ENCODE data around the gene ZW10. TPM values are rescaled to one million over a fixed set of nuclear protein-coding genes. Genes with fewer than 3 reads are reported as not detected.

ZW10 gene
- total and polyA plus RNA-seq, 2 donors (not counting 1 experiment from before 2014, with no cell fraction given): 4.8 to 11.9 TPM

DNA sequence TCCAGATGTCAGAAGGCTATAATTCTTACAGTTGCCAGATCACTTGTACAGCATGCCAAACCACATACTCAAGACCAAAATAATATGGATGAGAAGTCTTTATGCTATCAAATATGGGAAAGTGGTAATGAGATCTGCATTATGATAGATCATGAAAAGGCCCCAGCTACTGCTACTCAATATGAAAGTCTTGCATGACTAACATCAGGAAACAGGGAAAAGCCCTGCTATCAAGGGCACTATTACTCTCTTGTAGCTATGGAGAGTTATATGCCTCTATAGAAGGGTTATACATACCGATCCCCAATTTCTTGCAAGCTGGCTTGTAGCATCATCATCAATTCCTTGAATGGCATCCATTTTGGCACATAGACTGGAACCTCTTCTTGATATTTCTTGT is 37.2 kb downstream of the ZW10 start:
- Mint-ChIP-seq H3K4me1 (no peaks in the 10 kb centered on the region), H3K4me3 (no peak overlapping the region), H3K27me3 (no peaks in the 10 kb centered on the region), H3K9me3 (ENCODE audit: insufficient read depth) (no peaks in the 10 kb centered on the region), H3K27ac (no peak overlapping the region)
- CTCF ChIA-PET: no interaction called here
- DNase-seq: no peak
- ATAC-seq (ENCODE audit: low read depth): no peak
- intact Hi-C loops (cut with micrococcal nuclease): no loop called here
- Histone ChIP-seq H3K4me3 (ENCODE audit: control extremely low read depth in 1 of 5, extremely low read depth in 1 of 5, insufficient read depth in 1 of 5, low read depth in 2 of 5, low read length in 4 of 5) (no peak overlapping the region), H3K9me3 (ENCODE audit: control extremely low read depth in 1 of 3, control insufficient read depth in 2 of 3, insufficient read depth in 1 of 3, low read length in 2 of 3) (no peaks in the 10 kb centered on the region), H3K4me1 (ENCODE audit: control insufficient read depth in 2 of 2, insufficient read depth in 2 of 2, low read length in 2 of 2) (no peaks in the 10 kb centered on the region), H2AFZ (ENCODE audit: insufficient read depth, low read depth, low read length, poor library complexity, severe bottlenecking) (no peak overlapping the region), H3K36me3 (replicated peaks in 1 of 2; ENCODE audit: control extremely low read depth in 1 of 2, control insufficient read depth in 1 of 2, extremely low read depth in 1 of 2, insufficient read depth in 2 of 2, low read length in 1 of 2) (peaks cover 8 to 77% of the 10 kb centered on the region in 2 experiments), H3K27me3 (replicated peaks in 1 of 4; ENCODE audit: control extremely low read depth in 1 of 4, control insufficient read depth in 3 of 4, insufficient read depth in 4 of 4, low read length in 3 of 4) (no peaks in the 10 kb centered on the region), H3K9ac (ENCODE audit: low read length) (no peak overlapping the region), H3K4me2 (replicated peaks; ENCODE audit: low read depth, low read length, poor library complexity, severe bottlenecking) (no peak overlapping the region), H3K27ac (ENCODE audit: low read length in 2 of 2) (no peak overlapping the region), H3K79me2 (ENCODE audit: control insufficient read depth, insufficient read depth, low read length) (no peaks in the 10 kb centered on the region), H4K20me1 (ENCODE audit: control insufficient read depth, insufficient read depth, low read length, poor library complexity, severe bottlenecking) (no peaks in the 10 kb centered on the region)
- POLR2A ChIA-PET: no interaction called here
- no CpG with 5 or more reads among the region's 1 CpG for WGBS (ENCODE audit: insufficient coverage)
- TF ChIP-seq EZH2 (IDR thresholded peaks at IDR 0.05; ENCODE audit: borderline replicate concordance, insufficient read depth, low read depth, low read length, poor library complexity, severe bottlenecking): no peak
- TF ChIP-seq, protein P1, sequence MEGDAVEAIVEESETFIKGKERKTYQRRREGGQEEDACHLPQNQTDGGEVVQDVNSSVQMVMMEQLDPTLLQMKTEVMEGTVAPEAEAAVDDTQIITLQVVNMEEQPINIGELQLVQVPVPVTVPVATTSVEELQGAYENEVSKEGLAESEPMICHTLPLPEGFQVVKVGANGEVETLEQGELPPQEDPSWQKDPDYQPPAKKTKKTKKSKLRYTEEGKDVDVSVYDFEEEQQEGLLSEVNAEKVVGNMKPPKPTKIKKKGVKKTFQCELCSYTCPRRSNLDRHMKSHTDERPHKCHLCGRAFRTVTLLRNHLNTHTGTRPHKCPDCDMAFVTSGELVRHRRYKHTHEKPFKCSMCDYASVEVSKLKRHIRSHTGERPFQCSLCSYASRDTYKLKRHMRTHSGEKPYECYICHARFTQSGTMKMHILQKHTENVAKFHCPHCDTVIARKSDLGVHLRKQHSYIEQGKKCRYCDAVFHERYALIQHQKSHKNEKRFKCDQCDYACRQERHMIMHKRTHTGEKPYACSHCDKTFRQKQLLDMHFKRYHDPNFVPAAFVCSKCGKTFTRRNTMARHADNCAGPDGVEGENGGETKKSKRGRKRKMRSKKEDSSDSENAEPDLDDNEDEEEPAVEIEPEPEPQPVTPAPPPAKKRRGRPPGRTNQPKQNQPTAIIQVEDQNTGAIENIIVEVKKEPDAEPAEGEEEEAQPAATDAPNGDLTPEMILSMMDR (IDR thresholded peaks at IDR 0.05): no peak

DNA sequence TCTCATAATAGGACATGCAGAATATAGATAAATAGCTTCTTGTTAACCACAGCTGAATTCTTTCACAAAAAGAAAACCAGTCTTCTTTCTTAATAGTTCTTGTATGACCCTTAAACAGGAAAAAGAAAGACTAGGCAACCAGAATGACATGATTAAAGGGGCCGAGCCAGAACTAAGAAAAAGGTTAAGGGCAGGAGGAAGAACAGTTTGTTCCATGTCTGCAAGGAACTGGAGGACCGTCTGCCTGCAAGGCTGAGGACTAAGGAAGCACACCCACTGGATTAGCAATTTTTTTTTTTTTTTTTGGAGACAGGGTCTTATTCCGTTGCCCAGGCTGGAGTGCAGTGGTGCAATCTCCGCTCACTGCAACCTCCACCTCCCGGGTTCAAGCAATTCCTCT is 41.4 kb downstream of the ZW10 start:
- intact Hi-C loops (cut with micrococcal nuclease): no loop called here
- 94% methylated on average over 2 of the region's 5 CpGs for WGBS (ENCODE audit: insufficient coverage)
- ChIA-PET POLR2A (no interaction called here), CTCF (interaction anchor here (0.8 kb wide), 1 partner anchor 427 kb away, joined by 4 read pairs; no protein-coding TSS in a partner anchor)
- Histone ChIP-seq H3K27ac (ENCODE audit: low read length in 2 of 2) (no peak overlapping the region), H3K79me2 (ENCODE audit: control insufficient read depth, insufficient read depth, low read length) (no peaks in the 10 kb centered on the region), H4K20me1 (ENCODE audit: control insufficient read depth, insufficient read depth, low read length, poor library complexity, severe bottlenecking) (no peaks in the 10 kb centered on the region), H3K27me3 (replicated peaks in 1 of 4; ENCODE audit: control extremely low read depth in 1 of 4, control insufficient read depth in 3 of 4, insufficient read depth in 4 of 4, low read length in 3 of 4) (no peaks in the 10 kb centered on the region), H2AFZ (ENCODE audit: insufficient read depth, low read depth, low read length, poor library complexity, severe bottlenecking) (no peak overlapping the region), H3K36me3 (replicated peaks in 1 of 2; ENCODE audit: control extremely low read depth in 1 of 2, control insufficient read depth in 1 of 2, extremely low read depth in 1 of 2, insufficient read depth in 2 of 2, low read length in 1 of 2) (peaks cover 2 to 36% of the 10 kb centered on the region in 2 experiments), H3K4me1 (ENCODE audit: control insufficient read depth in 2 of 2, insufficient read depth in 2 of 2, low read length in 2 of 2) (no peaks in the 10 kb centered on the region), H3K9ac (ENCODE audit: low read length) (no peak overlapping the region), H3K9me3 (ENCODE audit: control extremely low read depth in 1 of 3, control insufficient read depth in 2 of 3, insufficient read depth in 1 of 3, low read length in 2 of 3) (no peaks in the 10 kb centered on the region), H3K4me2 (replicated peaks; ENCODE audit: low read depth, low read length, poor library complexity, severe bottlenecking) (no peak overlapping the region), H3K4me3 (ENCODE audit: control extremely low read depth in 1 of 5, extremely low read depth in 1 of 5, insufficient read depth in 1 of 5, low read depth in 2 of 5, low read length in 4 of 5) (no peak overlapping the region)
- no peak for TF ChIP-seq EZH2 (IDR thresholded peaks at IDR 0.05; ENCODE audit: borderline replicate concordance, insufficient read depth, low read depth, low read length, poor library complexity, severe bottlenecking)
- TF ChIP-seq, protein P1 (IDR thresholded peaks at IDR 0.05): no peak
- Mint-ChIP-seq H3K27ac (no peak overlapping the region), H3K4me3 (no peak overlapping the region), H3K27me3 (no peaks in the 10 kb centered on the region), H3K4me1 (no peaks in the 10 kb centered on the region), H3K9me3 (ENCODE audit: insufficient read depth) (no peaks in the 10 kb centered on the region)
- ATAC-seq (ENCODE audit: low read depth) (no peak), DNase-seq (no peak)
